Keratinocyte (primary cell): ENCODE results near the gene SLC39A8.

Experiments used
- EZH2 ChIP-seq: IDR thresholded peaks from one replicate; pipeline ENCODE4 v1.6.1; 2012; ENCODE audit warnings: inconsistent platforms, mild to moderate bottlenecking, low read length, moderate library complexity
- TF ChIP-seq, protein P1 (sequence below), 3 experiments: IDR thresholded peaks in 1 of 3; conservative IDR thresholded peaks in 1 of 3; optimal IDR thresholded peaks in 1 of 3; 2 replicates in 2 of 3; 3 replicates in 1 of 3; pipeline versions ENCODE3 to v1.5.1; 2011; ENCODE audit warnings: low read length in 3 of 3, mild to moderate bottlenecking in 3 of 3, moderate library complexity in 2 of 3, control low read depth in 1 of 3, inconsistent platforms in 1 of 3; ENCODE audit not compliant: insufficient read depth in 2 of 3; ENCODE audit errors: extremely low read depth in 1 of 3

DNA sequence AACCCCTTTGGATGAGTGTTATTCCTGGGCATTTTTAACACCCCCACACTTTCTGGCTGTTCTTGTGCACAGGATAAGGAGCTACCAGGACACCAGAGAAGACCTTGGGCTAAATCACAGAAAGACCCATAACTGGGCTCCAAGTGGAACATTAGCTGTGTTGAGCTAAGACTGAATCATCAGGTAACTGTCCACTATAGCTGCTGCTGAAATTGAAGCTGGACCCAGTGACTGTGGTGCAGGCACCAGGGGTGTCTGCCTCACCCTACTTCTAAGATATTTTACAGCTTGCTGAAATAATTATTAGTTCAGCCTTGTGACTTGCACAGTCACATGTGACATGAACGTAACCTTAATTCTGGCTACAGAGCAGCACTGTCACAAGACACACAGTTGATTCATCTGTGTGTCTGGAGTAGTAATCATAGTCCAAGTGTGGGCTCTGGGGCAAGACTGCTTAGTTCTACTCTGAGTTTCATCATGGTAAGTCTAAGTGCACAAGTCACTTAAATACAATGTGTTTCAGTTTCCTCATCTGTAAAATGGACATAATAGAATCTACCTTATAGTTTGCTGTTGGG, 127.4 kb downstream of the SLC39A8 start:
- TF ChIP-seq, protein P1, sequence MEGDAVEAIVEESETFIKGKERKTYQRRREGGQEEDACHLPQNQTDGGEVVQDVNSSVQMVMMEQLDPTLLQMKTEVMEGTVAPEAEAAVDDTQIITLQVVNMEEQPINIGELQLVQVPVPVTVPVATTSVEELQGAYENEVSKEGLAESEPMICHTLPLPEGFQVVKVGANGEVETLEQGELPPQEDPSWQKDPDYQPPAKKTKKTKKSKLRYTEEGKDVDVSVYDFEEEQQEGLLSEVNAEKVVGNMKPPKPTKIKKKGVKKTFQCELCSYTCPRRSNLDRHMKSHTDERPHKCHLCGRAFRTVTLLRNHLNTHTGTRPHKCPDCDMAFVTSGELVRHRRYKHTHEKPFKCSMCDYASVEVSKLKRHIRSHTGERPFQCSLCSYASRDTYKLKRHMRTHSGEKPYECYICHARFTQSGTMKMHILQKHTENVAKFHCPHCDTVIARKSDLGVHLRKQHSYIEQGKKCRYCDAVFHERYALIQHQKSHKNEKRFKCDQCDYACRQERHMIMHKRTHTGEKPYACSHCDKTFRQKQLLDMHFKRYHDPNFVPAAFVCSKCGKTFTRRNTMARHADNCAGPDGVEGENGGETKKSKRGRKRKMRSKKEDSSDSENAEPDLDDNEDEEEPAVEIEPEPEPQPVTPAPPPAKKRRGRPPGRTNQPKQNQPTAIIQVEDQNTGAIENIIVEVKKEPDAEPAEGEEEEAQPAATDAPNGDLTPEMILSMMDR (optimal IDR thresholded peaks at IDR 0.05 in 1 of 3, IDR thresholded peaks at IDR 0.05 in 1 of 3, conservative IDR thresholded peaks at IDR 0.05 in 1 of 3; ENCODE audit: extremely low read depth in 1 of 3, insufficient read depth in 2 of 3, low read length in 3 of 3): no peak
- TF ChIP-seq EZH2: no peak
